D721Med (cell line): ENCODE measurements around the gene GAB1.

Source experiments
- DNase-seq: peaks from one replicate; pipeline ENCODE4 v3.0.0; 2011; ENCODE audit warnings: low spot score; ENCODE audit not compliant: insufficient read length
- FAIRE-seq: peaks from 2 replicates; lab custom pipeline; 2011; peaks lifted over from hg19 to GRCh38; lab: Jason Lieb, UNC
- CTCF ChIP-seq: IDR thresholded peaks from 2 replicates; pipeline ENCODE4 v1.5.1; 2012; ENCODE audit warnings: mild to moderate bottlenecking, control low read depth; ENCODE audit not compliant: insufficient read depth; ENCODE audit errors: missing control alignments

Gene GAB1

DNA sequence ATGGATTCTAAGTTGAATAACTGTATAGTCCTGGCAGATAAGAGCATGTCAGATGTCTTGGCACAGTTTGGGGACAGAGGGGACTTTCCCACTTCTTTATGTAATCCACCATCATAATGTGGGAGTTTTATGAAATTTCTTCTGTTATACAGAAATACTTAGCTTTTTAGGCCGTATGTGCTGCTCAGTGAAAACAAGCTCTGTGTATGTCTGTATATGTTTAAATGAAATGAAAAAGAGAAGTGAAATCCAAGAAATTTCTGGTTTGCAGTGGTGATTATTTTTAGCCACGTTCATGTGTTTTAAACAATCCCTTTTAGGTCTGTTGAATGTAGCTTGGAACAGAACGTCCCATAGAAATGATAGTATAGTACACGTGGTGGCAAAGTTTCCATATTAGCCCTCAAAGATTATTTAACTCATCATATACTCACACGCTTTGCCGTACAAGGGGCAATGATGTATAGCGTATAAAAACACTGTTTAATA lies 41.0 kb downstream of the GAB1 start:
- TF ChIP-seq CTCF = no peak
- DNase-seq = no peak
- FAIRE-seq = no peak

DNA sequence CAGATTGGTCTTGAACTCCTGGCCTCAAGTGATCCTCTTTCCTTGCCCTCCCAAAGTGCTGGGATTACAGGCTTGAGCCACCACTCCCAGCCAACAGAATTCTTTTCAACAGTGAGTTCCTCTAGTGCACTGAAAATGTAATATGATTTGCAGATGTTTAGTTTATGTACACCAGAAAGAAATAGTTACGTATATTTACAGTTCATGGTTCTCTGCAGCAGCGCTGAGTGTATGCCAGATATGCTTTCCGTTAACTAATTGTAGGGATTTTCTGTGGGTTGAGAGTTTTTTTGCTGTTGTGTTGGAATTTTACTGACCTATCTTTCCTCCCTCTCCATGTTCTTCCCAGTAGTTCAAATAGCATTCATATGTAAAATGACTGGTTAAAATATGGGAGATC lies 44.0 kb downstream of the GAB1 start:
- FAIRE-seq (no peak), DNase-seq (no peak)
- TF ChIP-seq CTCF = no peak

DNA sequence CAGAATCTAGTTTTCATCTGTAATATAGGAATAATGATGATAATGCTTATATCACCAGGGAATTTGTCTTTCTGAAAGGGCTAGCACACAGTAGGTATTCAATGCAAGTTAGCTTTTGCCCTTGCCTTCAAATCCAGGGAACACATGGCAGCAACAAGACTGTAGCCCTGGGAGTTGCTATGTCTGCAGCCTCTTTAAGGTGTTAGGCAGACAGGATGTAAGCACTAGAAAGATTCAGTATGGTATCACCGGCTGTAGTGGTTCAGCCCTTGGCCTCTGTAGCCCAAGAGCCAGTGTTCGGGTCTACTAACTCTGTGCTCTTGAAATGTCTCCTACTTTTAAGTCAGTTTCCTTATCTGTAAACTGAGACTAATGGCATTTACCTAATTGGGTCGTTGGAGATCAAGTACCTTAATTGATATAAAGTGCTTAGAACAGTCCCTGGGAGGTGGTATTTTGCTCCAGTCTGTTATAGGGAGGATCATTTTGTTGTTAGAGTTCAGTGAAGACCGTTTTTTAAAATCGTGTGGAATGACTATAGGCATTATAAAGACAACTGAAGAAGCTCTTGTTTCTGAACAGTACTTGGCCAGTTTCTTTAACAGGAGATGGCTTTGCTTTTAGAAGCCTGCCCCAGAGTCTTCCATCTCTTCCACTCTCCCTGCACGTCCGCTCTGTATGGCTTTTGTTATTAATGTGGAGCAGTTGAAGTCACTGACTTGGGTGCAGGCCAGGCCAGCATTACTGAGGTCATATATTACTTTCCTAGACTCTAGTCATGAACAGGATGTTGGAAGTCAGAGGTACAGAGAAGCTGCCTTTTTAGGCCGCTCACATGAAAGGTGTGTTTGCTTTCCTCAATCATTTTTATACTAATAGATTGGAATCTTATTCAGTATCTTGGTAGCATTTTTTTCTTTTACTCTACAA lies 44.8 kb downstream of the GAB1 start:
- FAIRE-seq (no peak), DNase-seq (no peak)
- TF ChIP-seq CTCF = no peak

DNA sequence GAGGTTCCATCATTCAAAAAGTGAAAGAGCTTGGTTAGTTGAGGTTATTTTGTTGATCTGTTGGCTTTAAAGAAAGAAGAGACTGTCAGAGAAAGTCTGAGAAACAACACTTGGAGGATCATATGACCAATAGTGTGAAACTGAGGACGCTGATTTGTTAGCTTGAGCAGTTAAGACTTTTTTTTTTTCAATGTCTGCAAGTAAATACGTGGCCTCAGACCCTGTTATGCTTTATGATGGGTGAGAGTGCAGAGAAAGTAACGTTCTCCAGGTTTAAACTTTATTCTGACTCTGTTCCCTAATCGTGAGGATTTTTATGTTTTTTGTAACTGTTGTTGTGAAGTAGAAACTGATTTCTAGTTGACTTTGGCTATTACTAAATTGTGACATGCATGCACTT lies 45.9 kb downstream of the GAB1 start:
- DNase-seq (no peak), FAIRE-seq (no peak)
- TF ChIP-seq CTCF = no peak

DNA sequence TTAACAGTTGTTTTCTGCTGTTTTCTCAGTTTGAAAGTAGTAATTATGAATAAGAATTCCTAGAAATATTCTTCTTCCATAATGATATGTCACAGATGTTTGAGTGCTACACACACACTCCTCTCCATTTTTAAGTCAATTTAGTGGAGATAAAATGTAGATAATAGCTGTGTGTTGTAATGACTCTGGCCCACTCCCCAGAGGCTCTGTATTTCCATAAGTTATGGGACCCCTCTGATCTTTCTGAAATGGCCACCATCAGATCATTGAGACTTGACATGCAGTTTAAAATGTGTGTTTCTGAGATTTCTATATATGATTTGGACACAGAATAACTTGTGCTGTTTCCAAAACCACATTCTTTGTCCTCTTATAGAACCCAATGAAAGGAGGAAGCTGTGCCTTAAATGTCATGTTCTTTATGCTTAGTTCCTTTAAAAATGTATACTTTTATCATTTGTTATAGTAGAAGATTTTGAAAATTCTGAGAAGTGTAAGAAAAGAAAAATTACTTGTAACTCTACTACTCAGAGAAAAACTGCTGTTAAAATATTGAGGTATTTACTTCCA lies 46.4 kb downstream of the GAB1 start:
- FAIRE-seq = no peak
- no peak for TF ChIP-seq CTCF
- DNase-seq = no peak

DNA sequence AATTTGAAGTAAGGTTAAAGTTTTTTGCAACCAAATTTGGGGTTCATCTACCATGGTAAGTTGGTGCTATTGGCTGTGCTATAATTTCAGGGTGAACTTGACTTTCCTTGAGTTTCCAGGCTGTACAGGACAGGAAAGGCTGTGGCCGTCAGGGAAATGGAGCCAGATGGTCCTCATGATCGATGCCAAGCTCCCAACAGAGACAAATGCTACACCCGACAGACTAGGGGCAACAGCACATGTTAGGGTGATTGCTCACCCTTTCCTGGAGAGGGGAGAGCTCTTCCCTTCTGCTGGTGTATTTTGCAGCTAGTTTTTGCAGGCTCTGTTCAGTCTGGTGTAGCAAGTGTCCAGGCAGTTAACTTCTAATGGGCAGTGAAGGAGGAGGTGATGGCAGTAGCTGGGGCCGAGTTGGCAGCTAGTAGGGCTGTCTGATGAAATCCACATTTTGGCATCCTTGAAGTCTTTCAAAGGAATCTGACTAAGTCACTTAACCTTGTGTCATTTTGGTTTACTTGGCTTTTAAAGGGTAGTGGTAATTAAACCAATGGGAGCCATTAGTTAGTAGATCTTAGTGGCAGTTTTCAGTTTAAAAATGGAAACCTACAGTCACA lies 47.8 kb downstream of the GAB1 start:
- TF ChIP-seq CTCF = no peak
- DNase-seq = no peak
- FAIRE-seq = no peak

DNA sequence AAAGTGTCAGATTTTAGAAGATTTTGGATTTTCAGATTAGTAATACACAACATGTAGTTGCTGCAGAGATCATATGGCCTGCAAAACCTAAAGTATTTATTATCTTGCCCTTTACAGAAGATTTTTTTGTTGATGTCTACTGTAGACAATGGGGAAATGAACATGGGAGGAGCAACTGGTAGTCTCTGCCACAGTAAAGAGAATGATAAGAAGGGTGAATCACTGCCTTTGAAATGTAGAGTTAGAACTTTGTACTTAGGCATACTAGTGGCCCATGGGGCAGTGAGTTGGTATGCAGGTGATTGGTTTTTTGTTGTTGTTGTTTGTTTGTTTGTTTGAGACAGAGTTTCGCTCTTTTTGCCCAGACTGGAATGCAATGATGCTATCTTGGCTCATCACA lies 50.1 kb downstream of the GAB1 start:
- FAIRE-seq = no peak

More for the DNA sequence above, 50.1 kb downstream of the GAB1 start:
- no peak for DNase-seq
- no peak for TF ChIP-seq CTCF
